COLO668 (cell line): ENCODE results near the gene VSIG2.
"Not testable (repeated sequence)": the region's sequence is repeated elsewhere in the genome, so short reads cannot be mapped to it uniquely, and the experiment has no call there.

Source experiments
- DNase-seq: peaks from one replicate; lab custom pipeline; 2025; ENCODE audit not compliant: unreplicated experiment; lab: John Stamatoyannopoulos, UW

VSIG2 gene, protein sequence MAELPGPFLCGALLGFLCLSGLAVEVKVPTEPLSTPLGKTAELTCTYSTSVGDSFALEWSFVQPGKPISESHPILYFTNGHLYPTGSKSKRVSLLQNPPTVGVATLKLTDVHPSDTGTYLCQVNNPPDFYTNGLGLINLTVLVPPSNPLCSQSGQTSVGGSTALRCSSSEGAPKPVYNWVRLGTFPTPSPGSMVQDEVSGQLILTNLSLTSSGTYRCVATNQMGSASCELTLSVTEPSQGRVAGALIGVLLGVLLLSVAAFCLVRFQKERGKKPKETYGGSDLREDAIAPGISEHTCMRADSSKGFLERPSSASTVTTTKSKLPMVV

DNA sequence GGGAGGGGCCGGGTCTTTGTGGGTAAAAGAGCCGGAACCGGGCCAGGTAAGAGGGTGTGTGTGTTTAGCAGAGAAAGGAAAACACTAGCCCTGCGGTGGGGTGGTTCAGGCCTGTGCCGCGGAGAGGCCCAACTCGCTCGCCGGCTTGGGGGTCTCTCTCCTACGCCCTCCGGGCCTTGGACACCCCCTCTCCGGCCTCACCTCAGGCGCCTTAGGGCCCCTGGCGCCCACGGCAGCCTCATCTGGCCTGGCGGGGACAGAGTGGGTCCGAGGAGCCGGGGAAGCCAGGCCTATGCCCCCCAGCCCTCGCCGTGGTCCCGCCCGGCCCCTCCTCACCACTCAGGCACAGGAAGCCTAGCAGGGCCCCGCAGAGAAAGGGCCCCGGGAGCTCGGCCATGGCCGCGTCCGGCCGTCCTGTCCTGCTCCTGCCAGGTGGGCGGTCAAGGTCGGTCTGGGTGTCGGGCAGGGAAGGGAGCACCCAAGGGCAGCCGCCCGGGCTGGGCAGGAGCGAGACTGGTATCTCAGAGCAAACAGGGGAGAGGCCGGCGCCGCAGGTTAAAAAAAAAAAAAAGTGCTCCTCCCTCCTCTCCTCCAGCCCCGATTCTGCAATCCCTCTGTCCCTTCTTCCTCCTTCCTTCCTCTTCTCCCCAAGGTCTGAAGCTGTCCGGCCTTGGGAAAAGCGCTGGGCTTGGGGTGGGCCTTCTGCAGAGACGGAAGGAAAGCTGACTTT lies at the start of gene VSIG2:
Gene VSIG2 (minus strand): TSS at position 515 of the 730 bp plus-strand sequence. CDS start 118 bp downstream, at position 397.
- no peak for DNase-seq

DNA sequence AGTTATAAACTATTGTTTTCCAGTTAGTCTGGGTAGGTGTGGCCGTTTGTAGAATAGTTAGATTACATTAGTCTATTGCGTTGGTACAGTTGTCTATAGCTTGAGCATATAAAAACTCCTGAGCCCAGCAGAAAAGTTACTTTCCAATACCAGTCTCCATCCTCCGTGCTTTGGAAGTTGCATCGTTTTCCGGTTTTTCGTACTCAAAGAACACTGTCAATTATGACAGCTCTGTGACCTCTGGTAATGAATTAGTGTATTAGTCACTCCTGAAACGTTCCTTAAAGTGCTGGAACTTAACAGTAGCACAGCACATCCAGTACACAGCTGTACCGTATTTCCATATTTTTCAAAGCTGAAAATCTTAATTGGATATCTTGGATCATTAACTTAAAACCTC lies 49.0 kb upstream of the VSIG2 start:
- DNase-seq, result no peak

DNA sequence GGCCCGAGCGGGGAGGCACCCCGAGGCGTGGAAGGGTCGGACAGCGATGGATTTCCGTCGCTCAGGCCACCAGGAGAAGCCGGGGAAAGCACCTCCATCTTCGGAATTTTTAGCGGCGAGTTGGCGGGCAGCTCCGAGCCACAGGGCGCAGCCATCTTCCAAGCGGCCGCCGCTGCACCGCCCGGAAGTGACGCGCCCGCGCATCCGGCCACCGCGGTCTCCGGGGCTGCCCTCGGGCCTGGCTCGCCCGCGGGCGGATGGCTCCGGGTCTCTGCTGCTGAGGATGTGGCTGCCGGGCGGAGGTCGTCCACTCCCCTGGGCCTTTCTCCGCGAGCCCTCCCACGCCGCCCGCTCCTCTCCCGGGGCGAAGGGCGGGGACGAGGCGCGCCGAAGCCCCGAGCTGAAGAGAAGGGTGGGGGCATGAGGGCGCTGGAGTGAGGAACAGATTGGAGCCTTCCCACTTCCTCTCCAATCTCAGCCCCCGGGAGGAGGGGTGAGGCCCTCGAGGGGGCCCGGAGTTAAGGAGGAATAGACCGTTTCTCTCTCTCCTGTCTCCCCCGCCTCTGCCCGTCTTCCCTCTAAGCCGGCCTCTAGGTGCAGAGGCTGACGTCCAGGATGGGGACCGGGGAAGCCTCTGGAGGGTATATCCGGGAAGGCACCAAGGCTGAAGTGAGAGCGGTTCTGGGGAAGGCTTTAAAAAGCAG lies 48.3 kb upstream of the VSIG2 start, which contains the start of gene MSANTD2:
Gene MSANTD2 (minus strand): TSS at position 181 of the 704 bp plus-strand sequence. CDS start 26 bp downstream, at position 155.
- peak; percentile 84 for DNase-seq

DNA sequence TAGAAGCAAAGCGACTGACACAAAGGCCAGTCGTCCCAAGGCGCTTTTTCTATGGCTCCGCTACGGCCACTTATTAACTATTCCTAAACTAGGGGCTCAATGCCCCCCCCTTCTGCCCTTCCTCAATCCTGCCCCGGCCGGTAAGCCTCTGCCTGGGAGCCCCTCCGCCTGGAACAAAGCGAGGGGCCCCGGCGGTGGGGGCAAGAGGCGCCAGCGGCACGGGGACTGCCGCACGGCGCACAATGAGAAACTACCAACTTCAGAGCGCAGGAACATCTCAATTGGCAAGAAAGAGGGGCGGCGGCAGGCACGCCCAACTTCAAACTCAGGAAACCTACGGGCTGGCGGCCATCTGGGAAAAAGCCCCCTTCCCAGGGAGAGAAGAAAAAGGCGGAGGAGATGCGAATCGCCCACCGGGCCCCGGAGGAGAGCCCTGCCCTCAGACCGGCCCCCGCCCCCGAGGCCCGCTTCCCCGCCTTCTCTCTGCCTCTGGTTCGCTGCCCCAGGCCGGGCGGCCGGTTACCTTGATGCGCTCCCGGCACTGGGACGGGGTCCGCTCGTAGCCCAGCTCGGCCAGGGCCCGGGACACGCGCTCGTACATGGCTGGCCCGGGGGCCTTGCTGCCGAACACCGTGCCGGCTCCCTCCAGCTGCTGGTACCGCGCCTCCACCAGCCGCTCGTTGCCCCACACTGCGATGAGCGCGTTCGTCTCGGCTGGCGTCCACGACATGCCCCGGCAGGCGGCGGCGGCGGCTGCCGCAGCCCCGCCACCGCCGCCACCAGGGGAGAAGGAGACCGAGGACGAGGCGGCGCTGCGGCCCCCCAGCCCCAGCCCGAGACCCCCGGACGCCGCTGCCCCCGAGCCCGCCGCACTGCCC lies 47.5 kb upstream of the VSIG2 start:
- peak; percentile 55 for DNase-seq

DNA sequence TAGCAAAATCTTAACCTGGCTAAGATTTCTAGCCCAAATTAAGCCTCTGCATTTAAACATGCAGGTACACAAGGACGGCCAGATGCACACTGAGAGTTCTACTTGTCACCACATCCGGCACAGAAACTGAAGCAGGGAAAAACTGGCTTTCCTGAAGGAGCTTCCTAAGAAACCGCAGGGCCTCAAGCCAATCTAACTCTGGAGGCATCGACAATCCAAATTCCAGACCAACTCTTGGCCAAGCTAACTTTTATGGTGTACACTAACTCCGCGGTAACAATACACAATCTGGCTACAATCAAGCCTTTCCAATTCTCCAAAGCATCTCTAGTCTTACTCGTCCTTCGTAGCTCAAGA lies 46.9 kb upstream of the VSIG2 start:
- DNase-seq, result no peak

DNA sequence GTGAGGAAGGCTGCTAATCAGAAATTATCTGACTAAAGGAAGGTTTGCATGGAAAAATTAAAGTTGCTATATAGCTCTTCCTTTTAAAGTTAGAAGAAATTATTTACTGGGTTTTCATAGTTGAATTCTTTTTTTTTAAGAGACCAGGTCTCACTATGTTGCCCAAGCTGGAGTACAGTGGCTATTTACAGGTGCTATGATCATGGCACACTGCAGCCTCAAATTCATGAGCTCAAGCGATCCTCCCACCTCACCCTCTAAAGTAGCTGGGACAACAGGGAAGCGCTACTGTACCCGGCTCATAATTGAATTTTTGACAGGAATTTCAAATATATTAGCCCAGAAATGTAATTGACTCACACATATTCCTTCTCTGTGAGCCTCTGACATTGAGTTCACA lies 44.3 kb upstream of the VSIG2 start:
- no peak for DNase-seq

DNA sequence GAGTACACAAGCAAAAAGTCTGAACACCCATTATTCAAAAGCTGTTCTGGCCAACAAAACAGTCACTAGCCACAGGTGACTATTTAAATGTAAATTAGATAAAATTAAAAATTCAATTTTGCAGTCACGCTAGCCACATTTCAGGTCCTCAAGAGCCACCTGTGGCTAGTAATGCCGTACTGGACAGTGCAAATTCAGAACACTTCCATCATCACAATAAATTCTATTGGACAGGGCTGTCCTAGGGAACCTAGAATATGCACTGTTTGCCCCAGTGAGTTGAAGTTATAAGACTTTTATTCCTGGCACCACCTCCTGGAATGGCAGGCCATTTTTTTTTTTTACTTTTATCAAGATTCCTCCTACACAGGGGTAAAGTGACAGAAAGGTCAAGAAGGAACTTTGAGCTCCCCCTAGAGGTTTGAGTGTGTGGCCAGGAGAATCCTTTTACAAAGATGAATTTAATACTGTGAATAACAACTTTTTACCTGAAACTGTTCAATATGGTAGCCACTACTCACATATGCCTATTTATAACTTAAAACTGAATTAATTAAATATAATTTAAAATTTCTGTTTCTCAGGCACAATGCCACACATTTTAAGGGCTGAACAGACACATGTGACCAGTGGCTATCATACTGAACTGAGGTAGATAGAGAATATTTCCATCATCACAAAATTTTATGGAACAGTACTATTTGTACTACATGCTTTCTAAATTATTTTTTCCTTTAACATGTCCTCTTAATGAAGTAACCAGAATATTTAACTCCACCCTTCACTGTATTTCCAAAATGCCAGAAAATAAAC lies 41.6 kb upstream of the VSIG2 start:
- DNase-seq, result no peak

DNA sequence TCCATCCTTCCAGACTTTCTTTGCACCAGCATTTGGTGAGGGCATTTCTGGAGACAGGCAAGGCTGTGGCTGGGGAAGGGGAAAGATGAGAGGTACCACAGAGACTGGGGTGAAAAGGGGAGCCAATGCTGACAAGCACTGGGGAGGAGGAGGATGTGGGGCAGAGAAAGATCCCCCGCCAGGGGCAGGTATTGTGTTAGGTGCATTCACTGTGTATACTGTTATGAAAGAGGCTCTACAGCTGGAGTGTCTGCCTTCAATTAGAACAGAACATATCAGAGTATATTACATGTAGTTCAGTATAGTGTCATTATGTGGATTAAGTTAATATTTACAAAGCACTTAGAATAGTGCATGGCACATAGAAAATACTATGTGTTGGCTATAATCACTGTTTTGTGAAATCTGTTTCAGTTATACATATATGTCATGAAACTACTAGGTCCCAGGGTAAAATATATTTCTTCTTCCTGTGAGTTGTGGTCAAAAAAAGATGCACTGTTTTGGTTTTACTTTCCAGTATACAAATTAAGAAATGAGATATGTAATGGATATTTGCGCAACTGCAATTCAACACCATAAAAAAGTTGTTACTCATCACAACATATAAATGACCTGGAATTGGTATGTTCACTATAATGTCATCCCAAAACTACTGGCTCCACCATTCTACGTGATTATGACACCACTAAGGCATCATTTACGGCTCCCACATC lies 39.7 kb upstream of the VSIG2 start:
- peak; percentile 4 for DNase-seq

DNA sequence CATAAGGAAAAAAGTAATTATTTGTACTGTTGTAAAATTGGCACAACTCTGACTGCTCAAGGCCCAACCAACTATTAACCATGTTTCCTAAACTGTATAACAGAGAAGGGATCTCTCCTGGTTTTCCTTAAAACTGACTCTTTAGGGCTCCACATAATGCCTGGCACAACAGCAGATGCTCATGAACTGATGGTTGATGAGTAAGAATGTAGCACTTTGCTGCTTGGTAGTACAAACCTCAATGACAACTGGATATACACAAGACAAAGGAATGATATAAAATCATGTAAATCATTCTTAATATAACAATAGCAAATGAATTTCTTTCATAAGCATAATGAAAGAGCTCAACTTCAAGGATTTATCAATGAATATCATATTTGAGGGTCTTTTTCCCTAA lies 36.5 kb upstream of the VSIG2 start:
- DNase-seq, result no peak

DNA sequence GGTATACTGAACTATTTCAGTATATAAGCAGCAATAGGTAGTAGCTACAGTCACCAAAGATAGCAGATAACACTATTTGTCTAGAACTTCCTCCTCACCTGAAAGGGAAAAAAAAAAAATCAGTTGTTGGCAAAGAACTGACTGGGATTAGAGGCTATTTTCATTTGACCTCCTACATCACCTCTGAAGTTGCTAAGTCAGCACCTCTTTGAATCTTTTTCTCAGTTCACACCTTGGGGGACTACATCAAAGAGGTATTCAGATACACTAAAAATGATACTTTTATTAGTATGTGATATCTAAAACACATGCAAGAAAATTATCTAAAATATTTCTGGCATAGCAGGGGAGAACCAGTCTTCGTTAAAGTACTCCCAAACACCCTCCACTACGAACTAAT lies 32.0 kb upstream of the VSIG2 start:
- DNase-seq, result no peak

DNA sequence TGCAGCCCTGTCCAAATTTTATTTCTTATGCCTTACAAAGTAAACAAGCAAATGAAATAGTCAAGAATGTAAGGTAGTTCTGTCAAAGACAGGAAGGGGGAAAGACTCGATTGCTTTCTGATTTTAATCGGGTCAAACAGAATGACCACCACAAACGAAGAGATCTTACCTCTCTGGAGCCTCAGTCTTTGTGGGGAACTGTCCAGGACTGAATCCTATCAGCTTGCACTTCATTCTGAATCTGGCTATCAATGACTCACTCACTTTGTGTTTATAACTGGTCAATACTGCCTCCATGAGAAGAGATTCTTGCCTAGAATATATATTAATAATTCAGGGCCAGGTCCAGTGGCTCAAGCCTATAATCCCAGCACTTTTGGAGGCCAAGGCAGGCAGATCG lies 30.9 kb upstream of the VSIG2 start:
- DNase-seq, result no peak

DNA sequence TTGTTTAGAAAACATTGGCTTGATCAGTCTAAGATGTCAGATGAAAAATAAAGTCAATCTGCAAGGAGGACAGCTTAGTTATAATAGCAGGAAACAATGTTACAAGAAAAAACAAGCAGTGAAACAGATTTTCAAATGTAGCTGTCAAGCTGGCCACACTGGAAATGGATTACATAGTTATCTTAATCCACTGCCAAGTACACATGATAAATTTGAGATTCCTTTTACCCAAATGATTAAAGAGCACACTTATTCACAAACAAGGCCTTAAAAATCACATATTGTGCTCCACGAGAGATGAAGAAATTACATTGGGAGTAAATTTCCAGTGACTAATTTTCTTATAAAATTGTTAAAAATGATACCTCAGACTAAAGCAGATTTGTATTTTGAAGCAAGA lies 27.5 kb upstream of the VSIG2 start:
- DNase-seq, result no peak

DNA sequence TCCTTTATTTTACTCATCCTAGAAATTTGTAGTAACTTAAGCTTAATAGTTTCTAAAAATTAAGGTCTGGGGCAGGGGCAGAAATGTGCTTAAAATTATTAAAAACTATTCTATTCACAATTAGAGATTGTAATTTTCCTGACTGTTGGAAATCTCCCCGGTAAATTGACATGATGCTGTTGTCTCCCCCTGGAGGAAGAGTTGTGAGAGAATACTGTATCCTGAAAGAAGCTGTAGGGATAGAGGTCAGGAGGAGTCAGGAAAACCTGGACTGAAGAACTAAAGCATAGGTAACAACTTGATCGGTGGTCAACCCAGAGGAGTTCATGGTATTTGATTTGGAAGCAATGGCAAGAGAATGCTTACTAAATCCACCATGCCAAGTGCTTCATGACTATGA lies 26.2 kb upstream of the VSIG2 start:
- DNase-seq, result no peak

DNA sequence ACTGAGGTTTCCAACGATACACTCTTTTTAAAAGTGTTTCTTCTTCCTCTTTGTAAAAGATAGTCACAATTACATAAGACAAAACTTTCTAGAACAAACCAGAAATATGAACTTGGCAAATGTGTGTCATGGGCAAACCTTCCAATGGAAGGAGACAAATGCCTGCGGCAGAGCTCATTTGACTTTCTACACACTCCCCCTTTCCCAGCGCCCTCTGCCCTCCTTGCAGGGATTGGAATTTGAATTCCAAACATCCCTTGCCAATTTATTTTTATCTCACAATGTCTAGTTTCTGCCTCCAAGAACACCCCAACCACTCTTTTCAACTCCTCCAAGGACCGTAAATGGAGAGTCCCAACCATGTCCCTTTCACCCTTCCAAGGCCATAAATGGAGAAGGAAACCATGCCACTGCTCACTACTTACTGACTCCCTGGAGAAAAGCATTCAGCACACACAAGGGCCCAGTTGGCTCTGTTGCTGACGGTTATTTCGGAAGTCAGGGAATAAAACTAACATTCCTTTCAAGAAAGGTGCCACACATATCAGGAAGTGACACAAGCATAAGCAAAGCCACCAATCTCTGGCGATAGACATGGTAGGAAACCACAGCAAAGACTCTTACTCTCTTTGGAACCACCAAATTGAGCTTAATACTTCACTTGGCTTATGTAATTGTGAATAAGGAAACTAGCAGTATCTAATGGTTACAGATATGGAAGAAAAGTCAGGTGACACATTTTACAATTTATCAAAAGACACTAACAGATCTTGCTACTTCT lies 25.0 kb upstream of the VSIG2 start:
- DNase-seq, result no peak

DNA sequence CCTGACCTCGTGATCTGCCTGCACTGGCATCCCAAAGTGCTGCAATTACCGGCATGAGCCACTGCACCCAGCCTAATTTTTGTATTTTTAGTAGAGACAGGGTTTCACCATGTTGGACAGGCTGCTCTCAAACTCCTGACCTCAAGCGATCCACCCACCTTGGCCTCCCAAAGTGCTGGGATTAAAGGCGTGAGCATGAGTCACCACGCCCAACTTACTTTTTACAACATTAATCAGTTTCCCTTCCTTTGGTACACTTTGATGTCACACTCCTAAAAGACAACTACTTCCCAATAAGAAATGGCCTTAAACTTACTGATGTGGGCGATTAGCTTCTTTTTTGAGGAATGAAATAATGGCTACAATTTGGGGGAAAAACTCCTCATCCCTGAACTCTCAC lies 18.9 kb upstream of the VSIG2 start:
- not testable (repeated sequence) for DNase-seq

DNA sequence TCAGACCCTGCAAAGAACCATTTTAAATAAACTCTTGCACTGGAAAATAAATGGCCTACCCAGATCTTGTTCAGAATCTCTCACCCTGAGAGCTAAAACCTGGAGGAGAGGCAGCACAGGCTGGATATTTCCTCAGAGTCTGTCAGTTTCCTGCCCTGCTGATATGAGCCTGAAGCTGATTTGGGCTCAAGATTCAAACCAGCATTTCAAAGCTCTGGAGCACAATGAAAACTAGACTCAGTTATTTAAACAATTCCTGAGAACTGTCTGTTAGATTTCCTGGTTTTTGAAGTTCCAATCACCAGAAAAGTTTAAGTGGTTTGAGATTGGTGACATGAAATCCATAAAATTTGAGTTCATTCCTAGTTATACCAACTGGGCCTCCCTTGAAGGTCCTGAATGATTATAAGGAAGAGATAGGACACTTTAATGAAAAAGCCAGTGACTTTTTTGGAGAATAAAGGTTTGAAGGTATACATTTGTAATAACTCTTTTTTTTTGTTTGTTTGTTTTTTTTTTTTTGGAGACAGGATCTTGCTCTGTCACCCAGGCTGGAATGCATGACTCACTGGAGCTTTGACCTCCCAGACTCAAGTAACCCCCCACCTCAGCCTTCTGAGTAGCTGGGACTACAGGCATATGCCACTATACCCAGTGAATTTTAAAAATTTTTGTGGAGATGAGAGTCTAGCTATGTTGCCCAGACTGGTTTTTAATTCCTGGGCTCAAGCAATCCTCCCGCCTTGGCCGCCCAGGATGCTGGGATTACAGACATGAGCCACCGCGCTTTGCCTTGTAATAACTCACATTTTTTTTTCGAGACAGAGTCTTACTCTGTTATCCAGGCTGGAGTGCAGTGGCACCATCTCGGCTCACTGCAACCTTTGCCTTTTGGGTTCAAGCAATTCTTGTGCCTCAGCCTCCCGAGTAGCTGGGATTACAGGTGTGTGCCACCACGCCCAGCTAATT lies 18.0 kb upstream of the VSIG2 start:
- DNase-seq, result no peak

DNA sequence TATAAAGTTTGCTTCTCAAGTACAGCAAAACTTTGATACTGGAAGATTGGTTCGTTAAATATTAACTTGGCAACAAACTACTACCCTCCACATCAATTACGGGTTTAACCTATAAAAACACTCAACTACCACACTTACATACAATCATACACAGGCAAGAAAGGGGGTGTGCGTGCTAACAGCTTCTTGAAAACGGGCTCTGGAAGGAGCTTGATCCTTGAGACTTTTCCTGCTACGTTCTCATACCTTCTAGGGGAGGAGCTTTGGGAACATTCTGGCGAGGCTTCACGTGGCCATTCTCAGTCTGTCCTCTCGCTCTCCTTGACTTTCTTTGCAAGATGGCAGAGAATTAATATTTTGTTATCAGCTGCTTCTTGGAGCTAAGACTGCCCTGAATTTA lies 16.9 kb upstream of the VSIG2 start:
- no peak for DNase-seq

DNA sequence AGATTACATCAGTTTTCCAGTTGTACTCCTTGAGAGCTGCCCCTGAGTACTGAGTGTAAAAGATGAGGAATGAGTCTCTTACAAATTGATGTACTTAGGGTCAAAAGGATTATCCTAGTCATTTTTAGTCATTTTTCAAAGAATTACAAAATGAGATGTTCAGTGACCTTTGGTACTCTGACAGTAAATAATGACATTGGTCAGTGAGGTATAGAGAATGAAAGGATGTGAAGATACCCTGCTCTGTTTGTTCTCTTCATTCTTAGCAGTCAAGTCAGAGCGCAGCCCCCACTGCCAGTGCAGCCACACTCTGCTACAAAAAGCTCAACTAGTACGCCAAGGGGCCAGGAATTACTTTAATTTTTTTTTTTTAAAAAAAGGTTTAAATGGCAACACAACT lies 14.1 kb upstream of the VSIG2 start:
- DNase-seq, result no peak
